Measurements from ENCODE around the gene C6orf47.

C6orf47 gene

GRCh38 chr6:31661262-31662123 is 915 bp upstream of the C6orf47 start:
- DNase-seq (ENCODE audit: low spot score): no peak

- no peak for DNase-seq (ENCODE audit: low spot score)
Measured at GRCh38 chr6:31659649-31660380, 763 bp downstream of the C6orf47 start.

DNA sequence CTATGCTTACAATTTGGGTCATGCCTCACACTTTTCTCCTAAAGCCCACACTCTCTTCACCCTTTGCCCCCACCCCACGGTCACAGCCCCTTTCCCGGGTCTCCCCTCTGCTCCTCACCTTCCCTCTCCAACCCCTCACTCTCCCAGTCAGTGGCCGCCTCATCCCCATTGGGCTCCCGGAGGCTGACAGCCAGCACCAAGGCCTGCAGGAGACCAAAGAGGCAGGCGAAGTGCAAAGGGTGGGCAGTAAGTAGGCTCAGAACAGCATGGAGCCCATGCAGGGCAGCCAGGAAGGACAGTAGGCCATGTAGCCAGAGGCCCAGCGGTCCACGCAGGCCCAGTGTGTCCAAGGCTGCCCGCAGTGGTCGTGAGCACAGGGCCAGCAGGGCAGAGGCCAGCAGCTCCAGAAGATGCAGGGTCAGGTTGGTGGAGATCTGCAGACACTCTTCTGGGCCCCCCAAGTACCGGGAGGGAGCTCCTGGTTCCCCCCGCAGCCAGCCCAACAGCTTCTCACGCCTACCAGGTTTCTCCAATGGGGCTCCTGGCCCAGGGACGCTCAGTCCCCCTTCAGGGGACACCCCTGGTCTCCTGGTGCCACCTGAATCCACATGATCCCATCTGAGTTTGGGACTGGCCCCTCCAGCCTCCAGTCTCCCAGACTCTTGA is 1.5 kb downstream of the C6orf47 start:
- no peak for DNase-seq (ENCODE audit: low spot score)

- no peak for DNase-seq (ENCODE audit: low spot score)
Measured at GRCh38 chr6:31658158-31658688, 2.4 kb downstream of the C6orf47 start.

- DNase-seq (ENCODE audit: low spot score): no peak
Measured at GRCh38 chr6:31657406-31658157, 3.0 kb downstream of the C6orf47 start.

DNA sequence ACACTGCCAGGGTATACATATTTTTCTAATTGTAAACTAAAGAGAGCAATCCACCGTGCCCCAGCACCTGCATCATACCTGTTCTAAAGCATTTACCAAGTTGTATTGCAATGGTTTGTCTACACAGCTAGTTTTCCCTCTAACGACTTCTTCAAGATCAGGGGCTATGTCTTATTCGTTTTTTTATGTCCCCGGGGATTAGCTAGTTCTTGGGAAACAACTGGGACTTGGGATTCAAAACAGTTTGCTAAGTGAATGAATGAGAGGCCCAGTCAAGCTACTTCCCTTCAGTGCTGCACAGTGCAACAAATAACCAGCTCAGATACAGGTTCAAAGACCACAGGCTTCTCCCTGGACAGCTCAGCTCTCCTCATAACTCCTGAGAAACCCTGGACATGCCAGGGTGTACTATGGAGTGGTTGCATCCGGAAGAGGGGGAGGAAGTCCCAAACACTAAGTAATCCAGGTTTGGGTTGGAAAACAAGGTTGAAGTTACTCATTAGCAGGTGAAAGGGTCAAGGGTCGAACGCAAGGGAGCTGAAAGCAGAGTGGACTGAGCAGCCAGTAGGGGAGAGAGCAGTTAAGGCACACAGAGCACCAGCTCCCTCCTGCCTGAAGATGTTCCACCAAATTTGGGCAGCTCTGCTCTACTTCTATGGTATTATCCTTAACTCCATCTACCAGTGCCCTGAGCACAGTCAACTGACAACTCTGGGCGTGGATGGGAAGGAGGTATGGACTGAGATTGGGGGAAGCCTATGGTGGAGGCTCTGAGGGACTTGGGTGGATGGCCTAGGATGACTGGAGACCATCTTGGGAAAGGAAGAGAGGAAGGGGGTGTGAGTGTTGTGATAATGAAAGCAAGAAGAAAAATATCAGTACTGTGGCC is 5.0 kb downstream of the C6orf47 start, which contains the start of gene APOM:
Gene APOM (plus strand): TSS at position 546 of the 889 bp plus-strand sequence. CDS start 73 bp downstream, at position 619.
- DNase-seq (ENCODE audit: low spot score): no peak

DNA sequence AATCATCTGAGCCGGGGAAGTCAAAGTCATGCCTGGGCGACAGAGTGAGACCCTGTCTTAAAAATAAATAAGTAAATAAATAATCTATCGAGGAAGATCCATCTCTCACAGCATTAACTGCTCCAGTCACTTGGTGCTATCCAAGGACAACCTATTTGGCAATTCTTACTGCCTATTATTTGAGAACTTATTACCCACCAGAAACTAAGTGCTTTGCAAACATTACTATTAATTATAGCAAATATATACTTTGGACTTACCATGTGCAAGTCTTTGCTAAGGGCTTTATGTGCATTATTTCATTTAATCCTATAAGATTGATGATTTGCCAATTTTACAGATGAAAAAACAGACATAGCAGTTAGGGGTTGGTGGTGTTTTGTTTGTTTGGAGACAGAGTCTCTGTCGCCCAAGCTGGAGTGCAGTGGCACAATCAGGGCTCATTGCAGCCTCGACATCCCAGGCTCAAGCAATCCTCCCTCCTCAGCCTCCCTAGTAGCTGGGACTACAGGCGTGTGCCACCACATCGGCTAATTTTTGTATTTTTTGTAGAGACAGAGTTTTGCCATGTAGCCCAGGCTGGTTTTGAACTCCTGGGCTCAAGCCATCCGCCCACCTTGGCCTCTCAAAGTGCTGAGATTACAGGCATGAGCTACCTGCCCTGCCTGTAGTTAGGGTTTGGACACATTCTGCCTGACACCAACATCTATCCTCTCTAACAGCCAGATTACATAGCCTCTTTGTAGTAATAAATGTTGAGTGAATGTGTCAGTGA is 5.8 kb downstream of the C6orf47 start:
- DNase-seq (ENCODE audit: low spot score): no peak

DNA sequence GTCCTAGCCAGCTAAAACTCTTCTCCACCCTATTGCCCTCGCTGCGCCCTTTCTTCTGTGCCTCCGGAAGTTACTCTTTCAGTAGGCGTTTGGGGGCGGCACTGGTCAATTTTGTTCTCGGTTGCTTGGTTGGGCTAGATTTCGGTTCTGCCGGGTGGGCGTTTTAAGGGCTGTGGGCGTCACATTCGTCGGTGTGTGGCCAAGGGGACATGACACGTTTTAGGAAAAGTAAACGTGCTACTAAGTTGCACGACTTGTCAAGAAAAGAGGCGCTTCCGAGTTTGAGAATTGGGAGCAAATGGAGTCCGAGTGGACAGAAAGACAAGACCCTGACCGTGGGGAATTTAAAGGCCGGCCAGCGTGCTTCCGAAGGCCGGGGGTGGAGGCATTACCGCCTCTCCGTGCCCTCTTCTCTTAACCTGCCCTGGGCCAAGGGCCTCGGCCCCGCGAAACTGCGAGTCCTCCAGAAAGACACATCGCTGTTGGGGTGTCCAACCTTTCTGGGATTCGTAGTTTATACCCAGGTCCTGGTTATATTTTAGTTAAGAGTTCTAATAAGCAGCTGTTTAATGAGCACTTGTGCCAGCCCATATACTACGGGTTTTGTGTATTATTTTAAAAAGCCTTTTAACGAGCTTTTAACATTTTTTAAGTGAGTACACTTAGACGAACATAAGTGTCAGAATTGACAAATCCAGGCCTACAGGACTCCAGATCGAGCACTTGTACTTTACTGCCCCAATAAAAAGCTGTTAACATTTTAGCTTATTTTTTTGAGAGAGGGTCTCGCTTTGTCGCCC is 7.5 kb downstream of the C6orf47 start:
- no peak for DNase-seq (ENCODE audit: low spot score)

GRCh38 chr6:31651602-31652191 is 8.9 kb downstream of the C6orf47 start:
- DNase-seq (ENCODE audit: low spot score): peak; percentile 85

- DNase-seq (ENCODE audit: low spot score): no peak
Measured at GRCh38 chr6:31645325-31645724, 15.3 kb downstream of the C6orf47 start.

DNA sequence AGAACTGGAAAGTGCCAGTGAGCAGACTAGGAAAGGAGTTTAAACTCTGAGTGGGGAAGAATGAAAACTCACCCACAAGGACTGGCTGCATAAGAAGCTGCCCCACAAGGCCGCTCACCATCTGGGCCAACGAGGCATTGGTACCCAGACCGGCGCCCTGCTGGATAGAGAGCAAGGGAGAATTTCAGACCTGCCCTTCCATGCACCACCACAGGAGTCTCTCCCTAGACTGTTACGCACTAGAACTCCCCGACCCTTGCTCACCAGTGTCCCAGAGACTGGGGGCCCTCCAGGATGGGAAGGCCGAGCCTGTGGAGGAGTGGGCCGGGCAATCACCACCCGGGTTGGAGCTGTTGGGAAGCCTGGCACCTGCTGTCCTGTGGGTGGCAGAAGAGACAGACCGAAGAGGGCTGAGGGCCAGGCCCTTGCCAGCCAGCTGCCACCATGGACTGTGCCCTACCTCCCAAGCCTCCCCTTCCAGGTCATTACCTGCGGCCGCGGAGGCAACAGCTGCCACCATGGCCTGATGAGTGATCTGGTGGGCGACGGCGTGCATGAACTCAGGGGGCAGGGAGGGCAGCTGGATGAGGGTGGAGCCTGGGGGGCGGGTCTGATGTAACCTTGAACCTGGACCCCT is 16.6 kb downstream of the C6orf47 start:
- no peak for DNase-seq (ENCODE audit: low spot score)

- no peak for DNase-seq (ENCODE audit: low spot score)
Measured at GRCh38 chr6:31642798-31643570, 17.6 kb downstream of the C6orf47 start.

- no peak for DNase-seq (ENCODE audit: low spot score)
Measured at GRCh38 chr6:31641370-31641769, 19.2 kb downstream of the C6orf47 start.

GRCh38 chr6:31640612-31641011 is 20.0 kb downstream of the C6orf47 start:
- DNase-seq (ENCODE audit: low spot score): no peak

GRCh38 chr6:31639449-31639861 is 21.1 kb downstream of the C6orf47 start:
- no peak for DNase-seq (ENCODE audit: low spot score)

DNA sequence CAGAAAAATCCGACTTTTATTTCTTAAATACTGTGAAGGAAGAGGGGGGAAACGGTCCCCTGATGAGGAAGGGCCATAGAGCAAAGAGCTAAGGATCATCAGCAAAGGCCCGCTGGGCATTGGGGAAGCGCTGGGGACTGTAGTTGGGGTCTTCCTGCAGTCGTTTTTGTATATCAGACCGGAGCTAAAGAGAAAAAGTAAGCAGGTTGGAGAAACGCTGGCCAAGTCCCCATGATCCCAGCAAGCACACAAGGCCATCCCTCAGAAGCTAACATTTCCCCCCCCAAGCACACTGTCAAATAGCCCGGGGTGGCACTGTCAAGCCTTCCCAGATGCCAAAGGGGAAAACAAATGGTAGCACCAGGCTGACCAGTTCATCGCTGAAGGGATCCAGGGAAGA is 21.5 kb downstream of the C6orf47 start:
- DNase-seq (ENCODE audit: low spot score): no peak
